GM23338 (cell line): ENCODE measurements around the gene HDAC5. TPM values are rescaled to one million over a fixed set of nuclear protein-coding genes. Genes with fewer than 3 reads are reported as not detected.

ENCODE experiments used
- ATAC-seq: fragments of 200-7000 bp; cut with Tn5 transposase; 3 replicates; pipeline ENCODE4 v1.9.1; 2020
- DNase-seq: peaks from one replicate; pipeline ENCODE4 v3.0.0-alpha.2; 2015; ENCODE audit warnings: low spot score
- H2AFZ ChIP-seq: fragments of 200-600 bp; sonication (generic); 2 replicates; pipeline ENCODE4 v1.8.0; 2016; ENCODE audit warnings: antibody characterized with exemption, mild to moderate bottlenecking, moderate library complexity
- H3F3A ChIP-seq: fragments of 200-600 bp; sonication (generic); replicated peaks from 2 replicates; pipeline ENCODE4 v1.8.0; 2017; ENCODE audit warnings: antibody characterized with exemption, mixed run types, low read depth
- H3K27ac ChIP-seq: fragments of 200-600 bp; sonication (generic); 2 replicates; pipeline ENCODE4 v1.6.1; 2016; ENCODE audit warnings: low read depth
- H3K27me3 ChIP-seq: fragments of 200-600 bp; sonication (generic); 2 replicates; pipeline ENCODE4 v1.8.0; 2016; ENCODE audit warnings: mild to moderate bottlenecking, mixed run types, moderate library complexity; ENCODE audit not compliant: insufficient read depth
- H3K36me3 ChIP-seq: fragments of 200-600 bp; sonication (generic); 2 replicates; pipeline ENCODE4 v1.8.0; 2016; ENCODE audit warnings: mild to moderate bottlenecking; ENCODE audit not compliant: insufficient read depth
- H3K4me1 ChIP-seq: fragments of 200-600 bp; sonication (generic); 2 replicates; pipeline ENCODE4 v1.8.0; 2016; ENCODE audit warnings: mild to moderate bottlenecking, moderate library complexity; ENCODE audit not compliant: insufficient read depth
- H3K4me2 ChIP-seq: fragments of 200-600 bp; sonication (generic); 2 replicates; pipeline ENCODE4 v1.7.1; 2017; ENCODE audit warnings: mixed run types
- H3K4me3 ChIP-seq: fragments of 200-600 bp; sonication (generic); 2 replicates; pipeline ENCODE4 v1.6.1; 2016; ENCODE audit warnings: mixed run types
- H3K79me2 ChIP-seq: fragments of 200-600 bp; sonication (generic); replicated peaks from 2 replicates; pipeline ENCODE4 v1.8.0; 2017; ENCODE audit warnings: mild to moderate bottlenecking; ENCODE audit not compliant: insufficient read depth
- H3K9me2 ChIP-seq: fragments of 200-600 bp; sonication (generic); 2 replicates; pipeline ENCODE4 v1.8.0; 2017; ENCODE audit not compliant: insufficient read depth
- H4K20me1 ChIP-seq: fragments of 200-600 bp; sonication (generic); replicated peaks from 2 replicates; pipeline ENCODE4 v1.8.0; 2017; ENCODE audit warnings: mild to moderate bottlenecking; ENCODE audit not compliant: insufficient read depth
- H3K27ac Mint-ChIP-seq: 2 replicates; pipeline ENCODE4 v1.8.0; 2020; ENCODE audit warnings: inconsistent platforms, mild to moderate bottlenecking, moderate library complexity, mixed read lengths
- H3K27me3 Mint-ChIP-seq: 3 replicates; pipeline ENCODE4 v1.8.0; 2022; ENCODE audit warnings: low read depth, mild to moderate bottlenecking, moderate library complexity, mixed read lengths, inconsistent platforms; ENCODE audit not compliant: insufficient read depth, poor library complexity
- H3K36me3 Mint-ChIP-seq: 3 replicates; pipeline ENCODE4 v1.8.0; 2021; ENCODE audit warnings: low read depth, mild to moderate bottlenecking, inconsistent platforms, moderate library complexity, mixed read lengths
- H3K4me1 Mint-ChIP-seq: 3 replicates; pipeline ENCODE4 v1.8.0; 2020; ENCODE audit warnings: mild to moderate bottlenecking, inconsistent platforms, mixed read lengths
- H3K4me3 Mint-ChIP-seq: 3 replicates; pipeline ENCODE4 v1.8.0; 2021; ENCODE audit warnings: moderate library complexity, mild to moderate bottlenecking, inconsistent platforms, mixed read lengths
- H3K9me3 Mint-ChIP-seq: 3 replicates; pipeline ENCODE4 v1.8.0; 2020; ENCODE audit warnings: moderate library complexity, mild to moderate bottlenecking, inconsistent platforms, mixed read lengths
- CTCF ChIP-seq, 2 experiments: fragments of 200-600 bp in 1 of 2; sonication (generic) in 1 of 2; conservative IDR thresholded peaks; 2 replicates each; pipeline versions ENCODE4 v1.5.1 to v1.6.1; 2016 to 2017; ENCODE audit warnings: antibody characterized with exemption in 2 of 2, low read depth in 2 of 2, mild to moderate bottlenecking in 2 of 2, moderate library complexity in 1 of 2
- ETS1 ChIP-seq: IDR thresholded peaks from 2 replicates; pipeline ENCODE4 v1.6.1; 2016; ENCODE audit warnings: antibody characterized with exemption
- EZH2 ChIP-seq: fragments of 200-600 bp; sonication (generic); IDR thresholded peaks from one replicate; pipeline ENCODE4 v1.8.0; 2017; ENCODE audit warnings: antibody characterized with exemption, mild to moderate bottlenecking, low read depth; ENCODE audit not compliant: unreplicated experiment
- EZH2phosphoT487 ChIP-seq: fragments of 200-600 bp; sonication (generic); IDR thresholded peaks from one replicate; pipeline ENCODE4 v1.8.1; 2018; ENCODE audit warnings: antibody characterized with exemption; ENCODE audit not compliant: unreplicated experiment
- JUNB ChIP-seq: IDR thresholded peaks from one replicate; pipeline ENCODE4 v1.6.1; 2016; ENCODE audit warnings: antibody characterized with exemption; ENCODE audit not compliant: unreplicated experiment
- STAT1 ChIP-seq: IDR thresholded peaks from one replicate; pipeline ENCODE4 v1.6.1; 2016; ENCODE audit warnings: antibody characterized with exemption; ENCODE audit not compliant: unreplicated experiment
- ZNF331 ChIP-seq: fragments of 250-450 bp; sonication (Bioruptor Pico); IDR thresholded peaks from 2 replicates; pipeline ENCODE4 v1.5.0; 2020; ENCODE audit warnings: low read depth, mild to moderate bottlenecking, moderate library complexity
- ZNF462 ChIP-seq: fragments of 250-450 bp; sonication (Bioruptor Pico); IDR thresholded peaks from 2 replicates; pipeline ENCODE4 v1.5.0; 2020; ENCODE audit warnings: mild to moderate bottlenecking, moderate library complexity
- polyA plus RNA-seq: library from polyadenylated mRNA; unstranded; fragments of >200 nt; fragmentation: Nextera tagmentation; extraction: Ambion mirVana; gene quantifications from 2 replicates; pipeline ENCODE4 v1.2.1, GENCODE V29; 2016
- total RNA-seq: library from RNA; depleted of rRNA; stranded (reverse); fragments of >200 nt; shearing (Covaris generic); gene quantifications from 2 replicates; pipeline ENCODE4 v1.2.3, GENCODE V29; 2014

Gene HDAC5
- total and polyA plus RNA-seq, 2 experiments from 2014 or later = 16.9 to 71.1 TPM

- H3K4me3 Mint-ChIP-seq = no peak overlapping the region; the same call in 2 of the 3 replicates
- no peak for TF ChIP-seq STAT1
- TF ChIP-seq CTCF (conservative IDR thresholded peaks at IDR 0.05; ENCODE audit: low read depth in 2 of 2) = peak in 1 of 2 experiments; percentile 31; a peak in 2 of 4 replicates
- Histone ChIP-seq H3K9me2 (no peaks in the 10 kb centered on the region), H3K79me2 (peaks cover 24% of the 10 kb centered on the region), H2AFZ (no peak overlapping the region), H4K20me1 (no peaks in the 10 kb centered on the region; the same call in 1 of the 2 replicates), H3K27me3 (no peaks in the 10 kb centered on the region), H3F3A (peaks cover 3% of the 10 kb centered on the region; the same call in 1 of the 2 replicates), H3K4me2 (no peak overlapping the region), H3K27ac (no peak overlapping the region), H3K4me3 (no peak overlapping the region), H3K36me3 (peaks cover 9% of the 10 kb centered on the region; the same call in 1 of the 2 replicates), H3K4me1 (peaks cover 12% of the 10 kb centered on the region; the same call in 1 of the 2 replicates)
- DNase-seq (no peak), ATAC-seq (no peak)
- no peaks in the 10 kb centered on the region; the same call in 2 of the 3 replicates for H3K9me3 Mint-ChIP-seq
- no peak overlapping the region for H3K27ac Mint-ChIP-seq
- H3K4me1 Mint-ChIP-seq = peaks cover 23% of the 10 kb centered on the region
- H3K36me3 Mint-ChIP-seq = peaks cover 59% of the 10 kb centered on the region
- H3K27me3 Mint-ChIP-seq = peaks cover 4% of the 10 kb centered on the region
Measured at GRCh38 chr17:44074231-44074910, 49.1 kb downstream of the HDAC5 start.

GRCh38 chr17:44071772-44072171 is 51.7 kb downstream of the HDAC5 start:
- Histone ChIP-seq H2AFZ (no peak overlapping the region), H3K36me3 (peaks cover 9% of the 10 kb centered on the region; the same call in 1 of the 2 replicates), H3K27me3 (no peaks in the 10 kb centered on the region), H4K20me1 (no peaks in the 10 kb centered on the region; the same call in 1 of the 2 replicates), H3K79me2 (peaks cover 24% of the 10 kb centered on the region), H3K4me1 (peaks cover 24% of the 10 kb centered on the region; the same call in 1 of the 2 replicates), H3K9me2 (no peaks in the 10 kb centered on the region; the same call in 1 of the 2 replicates), H3K4me2 (peak overlapping the region; percentile 94), H3K27ac (peak overlapping the region; percentile 98; the same call in 1 of the 2 replicates), H3F3A (peaks cover 12% of the 10 kb centered on the region), H3K4me3 (peak overlapping the region; percentile 99)
- Mint-ChIP-seq H3K27me3 (no peaks in the 10 kb centered on the region), H3K4me3 (peak overlapping the region; percentile 95), H3K27ac (peak overlapping the region; percentile 76), H3K4me1 (peaks cover 24% of the 10 kb centered on the region), H3K9me3 (no peaks in the 10 kb centered on the region; the same call in 2 of the 3 replicates), H3K36me3 (peaks cover 39% of the 10 kb centered on the region)
- ATAC-seq (peak; percentile 2; the same call in 2 of the 3 replicates), DNase-seq (no peak)
- TF ChIP-seq JUNB = no peak
- no peak for TF ChIP-seq EZH2
- no peak for TF ChIP-seq EZH2phosphoT487
- TF ChIP-seq ETS1 = no peak
- no peak for TF ChIP-seq ZNF331
- TF ChIP-seq ZNF462 = no peak
